ENCODE results near the gene HCRTR1. TPM values are rescaled to one million over a fixed set of nuclear protein-coding genes. Genes with fewer than 3 reads are reported as not detected.

HCRTR1 gene
- total and polyA plus RNA-seq, 2 of the 8 experiments (the other 6 are each of a cell fraction or from before 2014, with no cell fraction given), result 0.35 to 0.39 TPM

GRCh38 chr1:31617916-31618746 lies 642 bp downstream of the HCRTR1 start:
- Histone ChIP-seq H3K56ac (replicated peaks; ENCODE audit: insufficient read length, low read depth, low read length) (no peak overlapping the region), H3K9me3 (ENCODE audit: insufficient read depth in 2 of 2, low read depth in 1 of 2, low read length in 1 of 2) (no peaks in the 10 kb centered on the region), H3K23ac (ENCODE audit: insufficient read length) (no peak overlapping the region), H2BK20ac (ENCODE audit: low read length) (no peak overlapping the region), H2BK5ac (ENCODE audit: low read depth, low read length) (no peak overlapping the region), H3K4me1 (replicated peaks in 1 of 4; ENCODE audit: control insufficient read depth in 3 of 4, insufficient read depth in 4 of 4, low read length in 3 of 4) (peaks cover 2 to 11% (median 7%) of the 10 kb centered on the region in 4 experiments; a peak in 5 of 7 replicates), H2BK12ac (ENCODE audit: low read depth, low read length) (0 out of 2 replicates have a peak overlapping the region, but pooled peaks have one; percentile 7), H3K4me2 (ENCODE audit: insufficient read depth in 1 of 2, low read depth in 2 of 2, low read length in 2 of 2) (peak overlapping the region; percentile 63 to 94), H4K8ac (ENCODE audit: extremely low read depth, insufficient read depth, low read length) (peak overlapping the region; percentile 83; the same call in 1 of the 2 replicates), H3K4ac (replicated peaks; ENCODE audit: insufficient read length, low read depth, low read length) (no peak overlapping the region), H4K5ac (ENCODE audit: insufficient read length, low read depth, low read length) (no peak overlapping the region), H3K14ac (ENCODE audit: insufficient read length) (no peak overlapping the region), H3K18ac (ENCODE audit: extremely low read depth, low read length) (no peak overlapping the region), H3K36me3 (ENCODE audit: control insufficient read depth in 2 of 4, insufficient read depth in 4 of 4, low read length in 3 of 4) (no peaks in the 10 kb centered on the region), H2BK15ac (ENCODE audit: low read length) (no peak overlapping the region), H2AK5ac (ENCODE audit: low read depth, low read length) (no peak overlapping the region), H3K9ac (replicated peaks in 1 of 4; ENCODE audit: extremely low read depth in 1 of 4, low read depth in 3 of 4, low read length in 3 of 4) (peak overlapping the region in 3 of 4 experiments; percentile 20 to 43 (median 40); a peak in 3 of 7 replicates), H4K20me1 (replicated peaks in 1 of 2; ENCODE audit: control insufficient read depth in 1 of 2, insufficient read depth in 2 of 2, low read length in 2 of 2) (no peaks in the 10 kb centered on the region), H3K23me2 (ENCODE audit: low read depth, low read length) (peaks cover 8% of the 10 kb centered on the region; the same call in 1 of the 2 replicates), H3K27ac (ENCODE audit: low read depth, low read length) (no peak overlapping the region), H2BK120ac (replicated peaks; ENCODE audit: low read depth, low read length) (no peak overlapping the region), H3K4me3 (ENCODE audit: extremely low read depth in 1 of 4, insufficient read depth in 2 of 4, low read depth in 3 of 4, low read length in 4 of 4) (peak overlapping the region; percentile 57 to 88 (median 64)), H3K79me1 (ENCODE audit: low read depth, low read length) (no peaks in the 10 kb centered on the region), H3K79me2 (ENCODE audit: control insufficient read depth in 1 of 2, insufficient read depth in 2 of 2, low read length in 2 of 2) (no peaks in the 10 kb centered on the region), H2AFZ (ENCODE audit: low read length) (peak overlapping the region; percentile 91; the same call in 1 of the 2 replicates), H4K91ac (replicated peaks; ENCODE audit: insufficient read length, low read length) (no peak overlapping the region), H3K27me3 (replicated peaks in 1 of 4; ENCODE audit: control insufficient read depth in 3 of 4, extremely low read depth in 1 of 4, insufficient read depth in 3 of 4, low read length in 3 of 4) (peaks cover 6 to 22% (median 16%) of the 10 kb centered on the region in 4 experiments)
- WGBS, 2 experiments (ENCODE audit: extremely low coverage in 1 of 2, insufficient coverage in 1 of 2, insufficient read length in 1 of 2, insufficient replicate concordance in 2 of 2, low coverage in 1 of 2, low lambda C conversion rate in 2 of 2, missing lambda C conversion rate in 1 of 2), result 27% methylated on average over 23 of the region's 56 CpGs; no CpG with 5 or more reads in 1 of the 2 experiments
- POLR2A ChIA-PET (ENCODE audit: partially characterized antibody), result interaction anchor here (0.6 to 2.2 kb wide), 9 partner anchors 8 to 146 kb away, joined by 3 to 8 read pairs (median 3); partner anchors contain the start of gene PEF1
- FAIRE-seq (no peak), DNase-seq (ENCODE audit: low read depth in 1 of 2, low spot score in 2 of 2) (peak in 1 of 2 experiments; percentile 88)
- TF ChIP-seq SIN3A (conservative IDR thresholded peaks at IDR 0.05 in 1 of 2, IDR thresholded peaks at IDR 0.05 in 1 of 2; ENCODE audit: low read depth in 1 of 2, low read length in 2 of 2) (0 out of 4 replicates have a peak, but pooled peaks of 1 of the 2 experiments have one; percentile 51), KDM4A (IDR thresholded peaks at IDR 0.05; ENCODE audit: low read depth, low read length, severe bottlenecking) (peak; percentile 94), CEBPB (IDR thresholded peaks at IDR 0.05; ENCODE audit: low read depth, low read length) (no peak), POLR2AphosphoS5 (IDR thresholded peaks at IDR 0.05; ENCODE audit: low read depth, low read length) (no peak), RAD21 (IDR thresholded peaks at IDR 0.05 in 1 of 2, conservative IDR thresholded peaks at IDR 0.05 in 1 of 2; ENCODE audit: low read depth in 2 of 2, low read length in 2 of 2) (peak; percentile 46 to 59; a peak in 3 of 4 replicates), YY1 (IDR thresholded peaks at IDR 0.05; ENCODE audit: low read depth, low read length) (0 out of 2 replicates have a peak, but pooled peaks have one; percentile 38)
- TF ChIP-seq, protein P1, sequence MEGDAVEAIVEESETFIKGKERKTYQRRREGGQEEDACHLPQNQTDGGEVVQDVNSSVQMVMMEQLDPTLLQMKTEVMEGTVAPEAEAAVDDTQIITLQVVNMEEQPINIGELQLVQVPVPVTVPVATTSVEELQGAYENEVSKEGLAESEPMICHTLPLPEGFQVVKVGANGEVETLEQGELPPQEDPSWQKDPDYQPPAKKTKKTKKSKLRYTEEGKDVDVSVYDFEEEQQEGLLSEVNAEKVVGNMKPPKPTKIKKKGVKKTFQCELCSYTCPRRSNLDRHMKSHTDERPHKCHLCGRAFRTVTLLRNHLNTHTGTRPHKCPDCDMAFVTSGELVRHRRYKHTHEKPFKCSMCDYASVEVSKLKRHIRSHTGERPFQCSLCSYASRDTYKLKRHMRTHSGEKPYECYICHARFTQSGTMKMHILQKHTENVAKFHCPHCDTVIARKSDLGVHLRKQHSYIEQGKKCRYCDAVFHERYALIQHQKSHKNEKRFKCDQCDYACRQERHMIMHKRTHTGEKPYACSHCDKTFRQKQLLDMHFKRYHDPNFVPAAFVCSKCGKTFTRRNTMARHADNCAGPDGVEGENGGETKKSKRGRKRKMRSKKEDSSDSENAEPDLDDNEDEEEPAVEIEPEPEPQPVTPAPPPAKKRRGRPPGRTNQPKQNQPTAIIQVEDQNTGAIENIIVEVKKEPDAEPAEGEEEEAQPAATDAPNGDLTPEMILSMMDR (IDR thresholded peaks at IDR 0.05; ENCODE audit: control extremely low read depth in 1 of 3, insufficient read depth in 1 of 3, low read depth in 1 of 3, low read length in 3 of 3), result peak; percentile 70 to 83 (median 74)
- CTCF ChIA-PET (ENCODE audit: partially characterized antibody), result interaction anchor here (0.6 to 4.7 kb wide), 33 partner anchors 9 to 1694 kb away, joined by 3 to 25 read pairs (median 4); partner anchors contain the start of gene COL16A1
